Skeletal muscle cell (primary cell): ENCODE measurements around the gene FBXL5.
A peak's percentile ranks its signal among the peaks of the same experiment; 100 is the strongest.

ENCODE experiments used
- DNase-seq: peaks from one replicate; pipeline ENCODE4 v3.0.0-alpha.2; 2010; ENCODE audit warnings: low read depth
- H3K4me3 ChIP-seq: 2 replicates; pipeline ENCODE4 v1.5.1; 2011; ENCODE audit warnings: low read depth, mild to moderate bottlenecking, control low read depth, low read length, moderate library complexity

Gene FBXL5

DNA sequence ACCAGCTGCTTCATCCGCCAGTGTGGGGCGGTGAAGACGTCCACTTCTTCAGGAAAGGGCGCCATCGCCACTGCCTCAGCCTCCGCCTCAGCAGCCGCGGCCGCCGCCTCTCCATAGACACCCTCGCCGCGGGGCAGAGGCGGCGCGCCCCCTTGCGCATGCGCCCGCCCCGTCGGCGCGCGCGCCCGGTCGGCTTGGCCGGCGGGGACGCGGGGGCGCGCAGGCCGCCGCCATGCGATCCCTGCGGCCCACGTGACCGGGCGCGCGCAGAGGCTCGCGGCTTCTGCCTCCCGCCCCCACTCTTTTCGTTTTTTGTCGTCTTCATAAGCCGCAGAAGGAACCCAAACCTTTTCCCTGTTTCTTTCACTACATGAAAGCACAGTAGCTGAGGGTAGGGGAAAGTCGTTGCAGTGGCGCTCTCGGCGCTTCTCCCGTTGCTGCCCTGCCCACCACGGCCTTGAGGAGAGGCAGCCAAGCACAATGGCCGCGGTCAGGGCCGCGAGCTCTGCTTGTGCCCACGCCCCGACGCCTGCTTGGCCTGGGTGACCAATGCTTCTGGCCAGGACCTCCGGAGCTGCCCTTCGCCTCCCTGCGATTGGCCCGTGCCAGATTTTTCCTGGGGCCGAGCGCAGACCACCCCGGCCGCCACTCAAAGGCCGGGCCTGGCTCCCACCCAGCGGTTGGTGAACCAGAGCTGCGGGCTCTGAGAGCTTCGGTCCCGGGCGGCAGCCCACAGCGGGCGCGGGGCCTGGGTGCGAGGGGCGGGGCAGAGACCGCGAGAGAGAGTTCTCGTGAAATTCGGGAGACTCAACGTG, at the start of gene FBXL5:
Gene FBXL5 (minus strand): TSS at position 135 of the 815 bp plus-strand sequence. CDS start 70 bp downstream, at position 65.
- peak; percentile 57 for DNase-seq
- peak within 1 kb of the TSS; percentile 82 for H3K4me3 ChIP-seq

DNA sequence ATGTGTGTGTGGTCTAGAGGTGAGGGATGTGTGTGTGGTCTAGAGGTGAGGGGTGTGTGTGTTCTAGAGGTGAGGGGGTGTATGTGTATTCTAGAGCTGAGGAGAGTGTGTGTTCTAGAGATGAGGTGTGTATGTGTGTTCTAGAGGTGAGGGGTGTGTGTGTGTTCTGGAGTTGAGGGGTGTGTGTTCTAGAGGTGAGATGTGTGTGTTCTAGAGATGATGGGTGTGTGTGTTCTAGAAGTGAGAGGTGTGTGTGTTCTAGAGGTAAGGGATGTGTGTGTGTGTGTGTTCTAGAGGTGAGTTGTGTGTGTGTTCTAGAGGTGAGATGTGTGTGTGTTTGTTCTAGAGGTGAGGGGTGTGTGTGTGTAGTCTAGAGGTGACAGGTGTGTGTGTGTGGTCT, 49.0 kb upstream of the FBXL5 start:
- H3K4me3 ChIP-seq, result no peak overlapping the region
- no peak for DNase-seq

DNA sequence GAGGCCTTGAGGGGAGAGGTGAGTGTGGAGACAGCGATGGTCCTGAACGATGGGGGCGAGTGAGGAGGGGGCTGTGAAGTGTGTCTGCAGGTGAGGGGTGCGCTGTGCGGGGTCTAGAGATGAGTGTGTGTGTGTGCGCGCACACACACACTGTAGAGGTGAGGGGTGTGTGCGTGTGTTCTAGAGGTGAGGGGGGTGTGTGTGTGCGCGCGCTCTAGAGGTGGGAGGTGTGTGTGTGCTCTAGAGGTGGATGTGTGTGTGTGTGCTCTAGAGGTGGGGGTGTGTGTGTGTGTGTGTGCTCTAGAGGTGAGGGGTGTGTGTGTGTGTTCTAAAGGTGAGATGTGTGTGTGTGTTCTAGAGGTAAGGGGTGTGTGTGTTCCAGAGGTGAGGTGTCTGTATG, 48.3 kb upstream of the FBXL5 start:
- no peak for DNase-seq
- H3K4me3 ChIP-seq, result peak overlapping the region; percentile 48

GRCh38 chr4:15702941-15703403, 47.8 kb upstream of the FBXL5 start, which contains the start of gene BST1:
Gene BST1, plus strand, starts transcription at chr4:15703065. Its CDS starts 80 bp downstream, at chr4:15703145.
- H3K4me3 ChIP-seq, result peak within 1 kb of the TSS; percentile 48
- DNase-seq, result no peak

- no peak overlapping the region for H3K4me3 ChIP-seq
- DNase-seq, result no peak
Observed at GRCh38 chr4:15696866-15697265, 41.7 kb upstream of the FBXL5 start.

DNA sequence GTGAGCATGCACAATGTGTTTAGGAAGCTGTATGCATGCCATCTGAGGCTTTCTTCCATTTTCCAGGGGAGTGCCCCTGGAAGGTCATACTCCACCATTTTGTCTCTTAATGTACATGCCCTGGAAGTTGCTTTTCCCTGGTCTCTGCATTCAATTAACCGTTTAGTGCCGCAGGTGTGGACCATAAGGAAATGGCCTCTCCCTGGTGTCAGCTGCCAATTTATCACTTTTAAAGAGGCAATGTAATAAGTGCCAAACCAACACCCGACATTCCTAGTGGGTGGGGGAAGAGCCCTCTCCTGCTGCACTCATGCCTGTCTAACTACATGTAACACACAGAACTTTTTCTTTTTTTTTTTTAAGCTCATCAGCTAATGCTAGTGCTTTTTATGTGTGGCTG, 40.6 kb upstream of the FBXL5 start:
- no peak overlapping the region for H3K4me3 ChIP-seq
- DNase-seq, result no peak

- H3K4me3 ChIP-seq, result no peak overlapping the region
- DNase-seq, result peak; percentile 92
Observed at GRCh38 chr4:15695240-15695699, 40.1 kb upstream of the FBXL5 start.

- no peak overlapping the region for H3K4me3 ChIP-seq
- DNase-seq, result no peak
Observed at GRCh38 chr4:15694431-15694830, 39.3 kb upstream of the FBXL5 start.

GRCh38 chr4:15692602-15693001, 37.4 kb upstream of the FBXL5 start:
- H3K4me3 ChIP-seq, result no peak overlapping the region
- no peak for DNase-seq

DNA sequence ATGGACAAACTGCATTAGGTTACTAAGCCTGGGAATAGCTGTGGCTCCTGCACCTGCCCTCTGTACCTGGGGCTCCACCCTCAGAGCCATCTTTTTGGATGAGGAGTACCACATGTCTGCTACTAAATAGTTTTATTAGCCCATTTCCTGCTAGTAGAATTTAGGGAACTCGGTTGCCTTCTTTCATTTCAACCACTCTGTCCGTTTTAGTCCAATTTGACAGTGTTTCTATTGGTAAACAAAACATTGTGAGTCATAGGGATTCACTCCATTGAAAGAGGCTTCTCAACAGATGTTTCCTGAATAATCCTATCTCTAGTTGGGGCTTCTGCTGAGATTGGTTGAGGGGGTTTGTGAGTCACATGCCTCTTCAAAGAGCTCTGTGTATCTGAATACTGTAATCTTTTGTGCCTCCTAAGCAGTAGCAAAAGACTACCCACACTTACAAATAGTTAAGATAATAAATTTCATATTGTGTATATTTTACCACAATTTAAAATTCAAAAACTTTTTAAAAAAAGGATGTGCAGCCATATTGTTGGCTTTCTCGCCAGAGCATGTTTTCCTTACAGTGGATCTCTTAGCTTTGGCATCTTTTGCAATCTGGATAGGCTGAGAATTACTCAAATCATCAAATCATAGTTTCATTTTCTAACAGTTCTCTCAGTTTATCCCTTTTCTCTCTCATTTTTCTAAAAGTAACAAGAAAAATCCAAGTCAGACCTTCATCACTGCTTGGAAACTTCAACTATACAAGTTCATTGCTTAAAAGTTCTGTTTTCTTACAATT, 36.4 kb upstream of the FBXL5 start:
- no peak overlapping the region for H3K4me3 ChIP-seq
- no peak for DNase-seq

DNA sequence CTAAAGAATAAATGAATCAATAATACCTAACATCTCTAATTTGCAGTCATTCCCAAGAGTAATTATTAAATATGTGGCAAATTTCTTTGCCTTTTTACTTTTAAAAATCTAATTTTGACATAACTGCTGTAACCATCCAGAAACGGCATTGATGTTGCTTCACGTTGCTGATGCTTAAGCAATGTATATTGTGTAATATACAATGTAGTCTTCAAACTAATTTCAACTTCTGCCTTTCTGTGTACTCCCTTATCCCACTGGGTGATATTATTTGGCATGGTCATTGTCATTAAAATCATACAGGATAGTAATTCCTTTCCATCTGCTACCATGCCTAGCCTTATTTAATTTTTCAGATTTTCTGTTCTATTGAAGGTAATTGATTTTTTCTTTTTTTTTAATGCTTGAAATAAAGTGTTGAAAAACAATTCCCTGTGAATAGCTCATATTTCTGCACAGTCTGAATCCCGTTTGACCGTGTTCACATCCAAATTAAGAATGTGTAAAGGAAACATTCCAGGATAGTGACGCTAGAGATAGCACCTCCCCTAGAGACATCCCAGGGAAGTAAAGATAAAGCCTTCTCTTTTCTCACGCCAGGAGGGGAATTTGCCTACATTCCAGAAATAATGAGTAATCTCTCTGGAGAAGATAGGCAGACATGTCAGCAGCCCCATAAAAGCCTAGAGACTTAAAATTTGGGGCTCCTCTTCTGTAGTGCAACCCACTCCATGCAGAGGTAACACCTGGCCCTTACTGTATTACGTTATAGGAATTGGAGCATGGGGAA, 35.1 kb upstream of the FBXL5 start:
- DNase-seq, result peak; percentile 81
- H3K4me3 ChIP-seq, result no peak overlapping the region

GRCh38 chr4:15689540-15689939, 34.4 kb upstream of the FBXL5 start:
- DNase-seq, result no peak
- no peak overlapping the region for H3K4me3 ChIP-seq

DNA sequence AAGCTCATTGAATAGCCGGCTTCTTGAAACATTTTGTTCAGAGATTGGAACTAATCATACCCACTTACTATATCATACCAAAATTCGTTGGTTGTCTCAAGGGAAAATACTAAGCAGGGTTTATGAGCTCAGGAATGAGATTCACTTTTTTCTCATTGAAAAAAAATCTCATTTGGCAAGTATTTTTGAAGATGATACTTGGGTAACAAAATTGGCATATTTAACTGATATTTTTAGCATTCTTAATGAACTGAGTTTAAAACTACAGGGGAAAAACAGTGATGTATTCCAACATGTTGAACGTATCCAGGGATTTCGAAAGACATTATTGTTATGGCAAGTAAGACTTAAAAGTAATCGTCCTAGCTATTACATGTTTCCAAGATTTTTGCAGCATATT, 32.9 kb upstream of the FBXL5 start:
- H3K4me3 ChIP-seq, result no peak overlapping the region
- no peak for DNase-seq

- no peak for DNase-seq
- H3K4me3 ChIP-seq, result no peak overlapping the region
Observed at GRCh38 chr4:15684498-15684897, 29.3 kb upstream of the FBXL5 start.

DNA sequence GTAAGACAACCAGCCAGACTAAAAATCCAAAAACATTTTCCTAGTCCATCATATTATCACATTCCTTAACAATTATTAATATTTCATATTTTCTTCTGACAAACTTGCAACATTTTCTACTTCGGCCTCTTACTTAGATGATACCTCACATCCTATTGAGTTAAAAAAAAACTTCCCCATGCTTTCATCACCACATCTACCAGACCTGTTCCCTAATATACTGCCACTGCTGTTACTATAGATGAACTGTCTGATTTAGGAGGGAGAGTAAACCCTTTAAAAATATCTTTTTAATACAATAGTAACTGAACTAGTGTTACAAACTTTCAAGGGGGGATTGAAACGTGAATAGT, 28.0 kb upstream of the FBXL5 start:
- H3K4me3 ChIP-seq, result peak overlapping the region; percentile 77
- DNase-seq, result no peak

DNA sequence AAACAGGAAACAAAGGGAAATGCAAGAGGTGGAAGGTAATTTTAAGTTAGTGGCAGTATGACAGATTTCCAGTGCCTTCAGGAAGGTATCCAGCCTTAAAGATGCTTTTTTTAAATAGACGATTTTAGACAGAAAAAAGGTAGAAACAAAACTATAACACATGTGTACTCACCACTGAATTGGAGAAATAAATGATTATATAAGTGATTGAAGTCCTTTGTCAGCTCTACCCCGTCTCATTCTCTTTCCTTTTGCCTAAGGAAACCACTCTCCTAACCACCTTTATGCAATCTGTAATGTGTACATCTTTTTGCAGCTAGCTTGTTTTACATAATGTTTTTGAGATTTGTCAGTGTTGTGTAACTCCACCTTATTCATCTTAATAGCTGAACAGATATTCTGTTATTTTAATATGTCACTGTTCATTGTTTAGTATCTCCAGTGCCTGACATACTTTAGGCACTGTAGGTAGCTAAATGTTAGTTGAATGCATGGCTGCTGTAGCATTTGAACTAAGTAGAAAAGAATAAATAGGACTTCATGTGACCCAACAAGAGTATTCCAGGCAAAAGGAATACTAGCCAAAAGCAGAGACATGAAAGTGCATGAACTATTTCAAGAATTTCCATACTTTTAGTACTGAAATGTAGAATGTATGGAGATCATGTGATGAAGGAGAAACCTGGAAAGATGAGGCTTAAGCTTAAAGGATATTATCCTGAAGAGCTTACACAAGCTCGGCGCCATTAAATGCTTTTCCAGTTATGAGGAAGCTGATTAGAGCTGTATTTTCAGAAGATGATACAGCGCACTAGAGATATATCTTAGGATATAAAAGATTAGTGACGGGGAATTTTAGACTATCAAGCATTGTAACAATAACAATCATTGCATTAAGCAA, 27.3 kb upstream of the FBXL5 start:
- no peak for DNase-seq
- H3K4me3 ChIP-seq, result peak overlapping the region; percentile 77

GRCh38 chr4:15681372-15682241, 26.4 kb upstream of the FBXL5 start, which contains the start of gene FAM200B:
Gene FAM200B, plus strand, starts transcription at chr4:15681827. Its CDS starts 5,151 bp downstream, at chr4:15686978.
- DNase-seq, result peak; percentile 90
- peak within 1 kb of the TSS; percentile 77 for H3K4me3 ChIP-seq

DNA sequence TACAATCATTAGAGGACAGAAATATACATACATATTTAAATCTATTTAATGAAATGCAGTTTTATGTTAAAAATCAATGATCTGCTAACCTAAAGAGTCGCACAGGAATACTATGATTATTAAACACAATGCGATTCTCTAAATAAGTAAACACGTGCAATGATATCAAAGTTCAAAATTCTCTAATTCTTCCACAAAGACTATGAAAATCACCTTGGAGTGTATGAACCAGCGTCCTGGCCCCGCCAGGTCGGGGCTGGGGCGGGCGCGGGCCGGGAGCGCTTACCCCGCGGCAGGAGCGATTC, 25.9 kb upstream of the FBXL5 start:
- DNase-seq, result no peak
- H3K4me3 ChIP-seq, result peak overlapping the region; percentile 77
